HEK293 (cell line): ENCODE data around the gene PROCA1.

Experiments
- HOXA7 ChIP-seq: sonication (generic); formaldehyde crosslinking; IDR thresholded peaks from 2 replicates; pipeline ENCODE4 v1.8.1; 2022; ENCODE audit warnings: missing genetic modification reagents, borderline replicate concordance
- IKZF3 ChIP-seq: fragments of 450-650 bp; IDR thresholded peaks from 2 replicates; pipeline ENCODE4 v1.5.0; 2018; ENCODE audit warnings: missing biosample characterization, mild to moderate bottlenecking, missing genetic modification characterization, moderate library complexity
- INSM2 ChIP-seq: fragments of 450-650 bp; formaldehyde crosslinking; IDR thresholded peaks from 2 replicates; pipeline ENCODE4 v1.5.1; 2016; ENCODE audit warnings: missing biosample characterization, missing genetic modification characterization
- KLF17 ChIP-seq: fragments of 450-650 bp; formaldehyde crosslinking; IDR thresholded peaks from 2 replicates; pipeline ENCODE4 v1.5.1; 2016; ENCODE audit warnings: missing biosample characterization, missing genetic modification characterization
- REST ChIP-seq: fragments of 450-650 bp; formaldehyde crosslinking; IDR thresholded peaks from 2 replicates; pipeline ENCODE4 v1.5.1; 2016; ENCODE audit warnings: missing biosample characterization, missing genetic modification characterization
- SCRT1 ChIP-seq: fragments of 450-650 bp; formaldehyde crosslinking; IDR thresholded peaks from 2 replicates; pipeline ENCODE4 v1.5.1; 2016; ENCODE audit warnings: missing biosample characterization, missing genetic modification characterization, borderline replicate concordance
- ZBTB10 ChIP-seq: fragments of 450-650 bp; formaldehyde crosslinking; IDR thresholded peaks from 2 replicates; pipeline ENCODE4 v1.5.1; 2016; ENCODE audit warnings: missing biosample characterization, missing genetic modification characterization
- ZBTB17 ChIP-seq: fragments of 450-650 bp; formaldehyde crosslinking; IDR thresholded peaks from 2 replicates; pipeline ENCODE4 v1.5.1; 2016; ENCODE audit warnings: missing biosample characterization, missing genetic modification characterization
- ZBTB7A ChIP-seq: fragments of 450-650 bp; formaldehyde crosslinking; IDR thresholded peaks from 2 replicates; pipeline ENCODE4 v1.5.1; 2016; ENCODE audit warnings: low read depth, missing biosample characterization, missing genetic modification characterization
- ZFP41 ChIP-seq: fragments of 450-650 bp; formaldehyde crosslinking; IDR thresholded peaks from 2 replicates; pipeline ENCODE4 v1.5.1; 2016; ENCODE audit warnings: missing biosample characterization, missing genetic modification characterization, borderline replicate concordance
- ZIC2 ChIP-seq: fragments of 450-650 bp; formaldehyde crosslinking; IDR thresholded peaks from 2 replicates; pipeline ENCODE4 v1.5.1; 2016; ENCODE audit warnings: missing biosample characterization, missing genetic modification characterization
- ZNF133 ChIP-seq: fragments of 450-650 bp; formaldehyde crosslinking; IDR thresholded peaks from 2 replicates; pipeline ENCODE4 v1.5.1; 2016; ENCODE audit warnings: missing biosample characterization, missing genetic modification characterization
- ZNF155 ChIP-seq: fragments of 450-650 bp; formaldehyde crosslinking; IDR thresholded peaks from 2 replicates; pipeline ENCODE4 v1.5.1; 2016; ENCODE audit warnings: missing biosample characterization, missing genetic modification characterization
- ZNF16 ChIP-seq: fragments of 450-650 bp; formaldehyde crosslinking; IDR thresholded peaks from 2 replicates; pipeline ENCODE4 v1.5.1; 2016; ENCODE audit warnings: low read depth, missing biosample characterization, missing genetic modification characterization
- ZNF184 ChIP-seq: fragments of 450-650 bp; IDR thresholded peaks from 2 replicates; pipeline ENCODE4 v1.5.1; 2018; ENCODE audit warnings: missing biosample characterization, mild to moderate bottlenecking, missing genetic modification characterization
- ZNF280C ChIP-seq: fragments of 450-650 bp; formaldehyde crosslinking; IDR thresholded peaks from 2 replicates; pipeline ENCODE4 v1.5.1; 2016; ENCODE audit warnings: missing biosample characterization, missing genetic modification characterization
- ZNF311 ChIP-seq: fragments of 450-650 bp; formaldehyde crosslinking; IDR thresholded peaks from 2 replicates; pipeline ENCODE4 v1.5.1; 2017; ENCODE audit warnings: missing biosample characterization, missing genetic modification characterization, borderline replicate concordance
- ZNF423 ChIP-seq: fragments of 450-650 bp; formaldehyde crosslinking; IDR thresholded peaks from 2 replicates; pipeline ENCODE4 v1.5.1; 2016; ENCODE audit warnings: missing biosample characterization, missing genetic modification characterization
- ZNF510 ChIP-seq: fragments of 450-650 bp; formaldehyde crosslinking; IDR thresholded peaks from 2 replicates; pipeline ENCODE4 v1.5.1; 2018; ENCODE audit warnings: mild to moderate bottlenecking, missing genetic modification characterization, missing biosample characterization; ENCODE audit not compliant: insufficient replicate concordance
- ZNF548 ChIP-seq: fragments of 450-650 bp; formaldehyde crosslinking; IDR thresholded peaks from 2 replicates; pipeline ENCODE4 v1.5.1; 2016; ENCODE audit warnings: missing biosample characterization, missing genetic modification characterization
- ZNF555 ChIP-seq: fragments of 450-650 bp; formaldehyde crosslinking; conservative IDR thresholded peaks from 2 replicates; pipeline ENCODE4 v1.5.1; 2017; ENCODE audit warnings: missing biosample characterization, mild to moderate bottlenecking, missing genetic modification characterization, inconsistent platforms
- ZNF610 ChIP-seq: fragments of 450-650 bp; formaldehyde crosslinking; IDR thresholded peaks from 2 replicates; pipeline ENCODE4 v1.5.1; 2016; ENCODE audit warnings: missing biosample characterization, missing genetic modification characterization, borderline replicate concordance
- ZNF624 ChIP-seq: fragments of 450-650 bp; formaldehyde crosslinking; IDR thresholded peaks from 2 replicates; pipeline ENCODE4 v1.5.1; 2017; ENCODE audit warnings: missing biosample characterization, missing genetic modification characterization
- ZNF791 ChIP-seq: fragments of 450-650 bp; formaldehyde crosslinking; IDR thresholded peaks from 2 replicates; pipeline ENCODE4 v1.5.1; 2016; ENCODE audit warnings: missing biosample characterization, missing genetic modification characterization
- ZSCAN16 ChIP-seq: fragments of 450-650 bp; formaldehyde crosslinking; IDR thresholded peaks from 2 replicates; pipeline ENCODE4 v1.5.1; 2016; ENCODE audit warnings: missing biosample characterization, missing genetic modification characterization

PROCA1 gene

GRCh38 chr17:28724500-28725165 is 12.9 kb upstream of the PROCA1 start (continued):
- TF ChIP-seq REST (tag by site-specific recombination) (no peak), ZNF280C (tag by site-specific recombination) (no peak), ZNF610 (tag by site-specific recombination) (no peak), ZBTB7A (tag by site-specific recombination) (no peak), ZNF184 (no peak), HOXA7 (CRISPR knock-in tag) (no peak), ZNF548 (tag by site-specific recombination) (no peak), ZNF311 (tag by site-specific recombination) (no peak), INSM2 (tag by site-specific recombination) (0 out of 2 replicates have a peak, but pooled peaks have one; percentile 11), ZNF624 (tag by site-specific recombination) (no peak), SCRT1 (tag by site-specific recombination) (no peak), ZNF555 (tag by site-specific recombination) (no peak), ZNF16 (tag by site-specific recombination) (no peak), ZNF510 (no peak), ZBTB17 (peak; percentile 77), ZSCAN16 (tag by site-specific recombination) (no peak), ZNF155 (tag by site-specific recombination) (no peak), IKZF3 (tag by site-specific recombination) (peak; percentile 98), ZNF423 (tag by site-specific recombination) (no peak), KLF17 (no peak), ZIC2 (tag by site-specific recombination) (no peak), ZFP41 (tag by site-specific recombination) (no peak), ZNF791 (tag by site-specific recombination) (no peak), ZBTB10 (tag by site-specific recombination) (no peak), ZNF133 (no peak)
